Measurements from ENCODE around the gene GPD1. TPM values are rescaled to one million over a fixed set of nuclear protein-coding genes. Genes with fewer than 3 reads are reported as not detected.
"Not testable (repeated sequence)": the region's sequence is repeated elsewhere in the genome, so short reads cannot be mapped to it uniquely, and the experiment has no call there.

The GPD1 gene
- total RNA-seq, 1 donor = not detected

DNA sequence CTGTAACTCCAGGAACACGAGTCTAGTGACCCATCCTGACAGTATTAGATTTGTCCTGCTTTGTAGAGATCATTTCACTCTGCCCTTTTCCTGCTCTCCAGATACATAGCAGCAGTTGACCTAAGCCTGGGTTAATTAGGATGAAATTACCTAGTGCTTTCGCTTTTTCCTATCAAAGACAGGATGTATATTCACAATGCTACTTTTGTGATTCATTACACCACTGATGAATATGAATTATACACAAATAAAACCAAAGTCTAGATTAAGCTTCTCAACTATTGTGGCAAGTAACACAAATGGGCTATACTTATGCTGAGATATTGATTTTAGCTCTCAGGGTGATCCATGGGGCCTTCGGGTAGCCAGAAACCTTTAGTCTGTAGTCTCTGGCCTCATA, 45.5 kb downstream of the GPD1 start:
- H3K4me2 ChIP-seq (ENCODE audit: insufficient read depth, low read length) = no peak overlapping the region
- no peak overlapping the region for H3K4me3 ChIP-seq (ENCODE audit: insufficient read depth, low read length)
- H3K9me3 ChIP-seq (ENCODE audit: low read depth, low read length) = no peaks in the 10 kb centered on the region
- H3K79me2 ChIP-seq (ENCODE audit: insufficient read depth, low read length) = peaks cover 88% of the 10 kb centered on the region
- H3K27ac ChIP-seq (ENCODE audit: low read depth, low read length) = no peak overlapping the region
- TF ChIP-seq, protein P1, sequence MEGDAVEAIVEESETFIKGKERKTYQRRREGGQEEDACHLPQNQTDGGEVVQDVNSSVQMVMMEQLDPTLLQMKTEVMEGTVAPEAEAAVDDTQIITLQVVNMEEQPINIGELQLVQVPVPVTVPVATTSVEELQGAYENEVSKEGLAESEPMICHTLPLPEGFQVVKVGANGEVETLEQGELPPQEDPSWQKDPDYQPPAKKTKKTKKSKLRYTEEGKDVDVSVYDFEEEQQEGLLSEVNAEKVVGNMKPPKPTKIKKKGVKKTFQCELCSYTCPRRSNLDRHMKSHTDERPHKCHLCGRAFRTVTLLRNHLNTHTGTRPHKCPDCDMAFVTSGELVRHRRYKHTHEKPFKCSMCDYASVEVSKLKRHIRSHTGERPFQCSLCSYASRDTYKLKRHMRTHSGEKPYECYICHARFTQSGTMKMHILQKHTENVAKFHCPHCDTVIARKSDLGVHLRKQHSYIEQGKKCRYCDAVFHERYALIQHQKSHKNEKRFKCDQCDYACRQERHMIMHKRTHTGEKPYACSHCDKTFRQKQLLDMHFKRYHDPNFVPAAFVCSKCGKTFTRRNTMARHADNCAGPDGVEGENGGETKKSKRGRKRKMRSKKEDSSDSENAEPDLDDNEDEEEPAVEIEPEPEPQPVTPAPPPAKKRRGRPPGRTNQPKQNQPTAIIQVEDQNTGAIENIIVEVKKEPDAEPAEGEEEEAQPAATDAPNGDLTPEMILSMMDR (IDR thresholded peaks at IDR 0.05; ENCODE audit: extremely low read depth, low read depth, low read length) = no peak
- H3K36me3 ChIP-seq (ENCODE audit: insufficient read depth, low read length) = no peaks in the 10 kb centered on the region
- H3K4me1 ChIP-seq (ENCODE audit: insufficient read depth, low read length) = peaks cover 7% of the 10 kb centered on the region
- H3K27me3 ChIP-seq (ENCODE audit: insufficient read depth, low read length) = no peaks in the 10 kb centered on the region
- H2AFZ ChIP-seq (ENCODE audit: low read length) = no peak overlapping the region
- H4K20me1 ChIP-seq (ENCODE audit: insufficient read depth, low read length) = peaks cover 27% of the 10 kb centered on the region
- DNase-seq (ENCODE audit: insufficient read length, low spot score, missing footprints) = no peak

- Histone ChIP-seq H3K4me2 (ENCODE audit: insufficient read depth, low read length) (no peak overlapping the region), H3K9me3 (ENCODE audit: low read depth, low read length) (no peaks in the 10 kb centered on the region), H2AFZ (ENCODE audit: low read length) (no peak overlapping the region), H3K27ac (ENCODE audit: low read depth, low read length) (no peak overlapping the region), H3K4me1 (ENCODE audit: insufficient read depth, low read length) (peaks cover 7% of the 10 kb centered on the region), H4K20me1 (ENCODE audit: insufficient read depth, low read length) (peaks cover 27% of the 10 kb centered on the region), H3K4me3 (ENCODE audit: insufficient read depth, low read length) (no peak overlapping the region), H3K79me2 (ENCODE audit: insufficient read depth, low read length) (peaks cover 83% of the 10 kb centered on the region), H3K36me3 (ENCODE audit: insufficient read depth, low read length) (no peaks in the 10 kb centered on the region), H3K27me3 (ENCODE audit: insufficient read depth, low read length) (no peaks in the 10 kb centered on the region)
- TF ChIP-seq, protein P1 (IDR thresholded peaks at IDR 0.05; ENCODE audit: extremely low read depth, low read depth, low read length) = no peak
- DNase-seq (ENCODE audit: insufficient read length, low spot score, missing footprints) = peak; percentile 88
Observed at GRCh38 chr12:50151047-50151687, 47.4 kb downstream of the GPD1 start.

- Histone ChIP-seq H4K20me1 (ENCODE audit: insufficient read depth, low read length) (peaks cover 24% of the 10 kb centered on the region), H3K79me2 (ENCODE audit: insufficient read depth, low read length) (peaks cover 81% of the 10 kb centered on the region), H3K4me1 (ENCODE audit: insufficient read depth, low read length) (peaks cover 18% of the 10 kb centered on the region)
- H2AFZ ChIP-seq (ENCODE audit: low read length); H3K27ac ChIP-seq (ENCODE audit: low read depth, low read length); H3K36me3 ChIP-seq (ENCODE audit: insufficient read depth, low read length); H3K4me3 ChIP-seq (ENCODE audit: insufficient read depth, low read length); H3K9me3 ChIP-seq (ENCODE audit: low read depth, low read length); H3K4me2 ChIP-seq (ENCODE audit: insufficient read depth, low read length); H3K27me3 ChIP-seq (ENCODE audit: insufficient read depth, low read length); DNase-seq (ENCODE audit: insufficient read length, low spot score, missing footprints): not testable (repeated sequence)
Observed at GRCh38 chr12:50154947-50155346, 51.1 kb downstream of the GPD1 start.

DNA sequence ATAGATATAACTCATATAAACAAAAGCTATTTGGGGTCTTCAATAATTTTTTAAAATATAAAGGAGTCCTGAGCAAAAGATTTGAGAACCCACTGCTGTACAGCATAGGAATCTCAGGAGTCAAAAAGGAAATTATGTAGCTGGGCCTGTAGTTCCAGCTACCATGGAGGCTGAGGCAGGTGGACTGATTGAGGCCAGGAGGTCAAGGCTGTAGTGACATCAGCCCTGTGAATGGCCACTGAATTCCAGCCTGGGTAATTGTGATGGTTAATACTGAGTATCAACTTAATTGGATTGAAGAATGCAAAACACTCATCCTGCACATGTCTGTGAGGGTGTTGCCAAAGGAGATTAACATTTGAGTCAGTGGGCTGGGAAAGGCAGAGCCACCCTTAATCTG, 52.8 kb downstream of the GPD1 start:
- peaks cover 12% of the 10 kb centered on the region for H3K4me1 ChIP-seq (ENCODE audit: insufficient read depth, low read length)
- TF ChIP-seq, protein P1 (IDR thresholded peaks at IDR 0.05; ENCODE audit: extremely low read depth, low read depth, low read length) = no peak
- peaks cover 79% of the 10 kb centered on the region for H3K79me2 ChIP-seq (ENCODE audit: insufficient read depth, low read length)
- peaks cover 19% of the 10 kb centered on the region for H4K20me1 ChIP-seq (ENCODE audit: insufficient read depth, low read length)
- H3K4me2 ChIP-seq (ENCODE audit: insufficient read depth, low read length) = no peak overlapping the region
- H3K27ac ChIP-seq (ENCODE audit: low read depth, low read length) = peak overlapping the region; percentile 8
- H3K4me3 ChIP-seq (ENCODE audit: insufficient read depth, low read length) = no peak overlapping the region
- H2AFZ ChIP-seq (ENCODE audit: low read length) = no peak overlapping the region
- no peak for DNase-seq (ENCODE audit: insufficient read length, low spot score, missing footprints)
- no peaks in the 10 kb centered on the region for H3K9me3 ChIP-seq (ENCODE audit: low read depth, low read length)
- no peaks in the 10 kb centered on the region for H3K27me3 ChIP-seq (ENCODE audit: insufficient read depth, low read length)
- no peaks in the 10 kb centered on the region for H3K36me3 ChIP-seq (ENCODE audit: insufficient read depth, low read length)

Measured in osteoblast (primary cell).